SK-N-SH treated with all-trans-retinoic acid at 6 μM for 48 hours (cell line): ENCODE data around the gene NCAM1.
A peak's percentile ranks its signal among the peaks of the same experiment; 100 is the strongest.

Experiments used
- ATAC-seq: fragments of 200-7000 bp; cut with Tn5 transposase; 3 replicates; pipeline ENCODE4 v1.9.1; 2020; ENCODE audit warnings: mild to moderate bottlenecking, moderate library complexity
- ARNTL ChIP-seq: fragments of 450-650 bp; formaldehyde crosslinking; IDR thresholded peaks from 2 replicates; pipeline ENCODE4 v1.5.0; 2020; ENCODE audit warnings: low read depth, mild to moderate bottlenecking, moderate library complexity, borderline replicate concordance
- BACH2 ChIP-seq: fragments of 250-450 bp; sonication (Bioruptor Pico); IDR thresholded peaks from 2 replicates; pipeline ENCODE4 v1.9.0; 2021; ENCODE audit warnings: mild to moderate bottlenecking, borderline replicate concordance
- CSDC2 ChIP-seq: fragments of 250-450 bp; sonication (Bioruptor Pico); IDR thresholded peaks from 2 replicates; pipeline ENCODE4 v1.5.0; 2020; ENCODE audit warnings: mild to moderate bottlenecking, moderate library complexity
- ESRRG ChIP-seq: fragments of 250-450 bp; sonication (Bioruptor Pico); IDR thresholded peaks from 2 replicates; pipeline ENCODE4 v1.6.1; 2021; ENCODE audit warnings: mild to moderate bottlenecking
- GLIS3 ChIP-seq: fragments of 250-450 bp; sonication (Bioruptor Pico); IDR thresholded peaks from 2 replicates; pipeline ENCODE4 v1.5.0; 2020; ENCODE audit warnings: mild to moderate bottlenecking, moderate library complexity
- ISL1 ChIP-seq: fragments of 250-450 bp; sonication (Bioruptor Pico); IDR thresholded peaks from 2 replicates; pipeline ENCODE4 v2.1.2; 2022; ENCODE audit warnings: mild to moderate bottlenecking, moderate library complexity
- OSR1 ChIP-seq: fragments of 250-450 bp; sonication (Bioruptor Pico); IDR thresholded peaks from 2 replicates; pipeline ENCODE4 v1.8.0; 2022; ENCODE audit warnings: moderate library complexity, mild to moderate bottlenecking, inconsistent platforms
- PPARA ChIP-seq: fragments of 250-450 bp; sonication (Bioruptor Pico); IDR thresholded peaks from 2 replicates; pipeline ENCODE4 v1.5.0; 2020; ENCODE audit warnings: mild to moderate bottlenecking, borderline replicate concordance
- RARB ChIP-seq: fragments of 250-450 bp; sonication (Bioruptor Pico); IDR thresholded peaks from 2 replicates; pipeline ENCODE4 v1.8.0; 2021; ENCODE audit warnings: mild to moderate bottlenecking, moderate library complexity
- TCF4 ChIP-seq: fragments of 250-450 bp; sonication (Bioruptor Pico); IDR thresholded peaks from 2 replicates; pipeline ENCODE4 v1.8.0; 2021; ENCODE audit warnings: mild to moderate bottlenecking, moderate library complexity, borderline replicate concordance
- ZC3H10 ChIP-seq: fragments of 250-450 bp; sonication (Bioruptor Pico); IDR thresholded peaks from 2 replicates; pipeline ENCODE4 v1.5.1; 2021; ENCODE audit warnings: mild to moderate bottlenecking, moderate library complexity
- ZFP3 ChIP-seq: fragments of 250-450 bp; sonication (Bioruptor Pico); IDR thresholded peaks from 2 replicates; pipeline ENCODE4 v1.5.0; 2020; ENCODE audit warnings: mild to moderate bottlenecking, moderate library complexity
- ZFP30 ChIP-seq: fragments of 450-650 bp; formaldehyde crosslinking; IDR thresholded peaks from 2 replicates; pipeline ENCODE4 v1.5.0; 2022; ENCODE audit warnings: mild to moderate bottlenecking, moderate library complexity
- ZNF565 ChIP-seq: fragments of 450-650 bp; formaldehyde crosslinking; conservative IDR thresholded peaks from 2 replicates; pipeline ENCODE4 v1.5.0; 2020; ENCODE audit warnings: low read depth, mild to moderate bottlenecking, moderate library complexity
- ZNF70 ChIP-seq: fragments of 450-650 bp; formaldehyde crosslinking; IDR thresholded peaks from 2 replicates; pipeline ENCODE4 v1.5.0; 2020; ENCODE audit warnings: mild to moderate bottlenecking, moderate library complexity
- ZNF8 ChIP-seq: fragments of 450-650 bp; formaldehyde crosslinking; IDR thresholded peaks from 2 replicates; pipeline ENCODE4 v1.5.0; 2020; ENCODE audit warnings: mild to moderate bottlenecking, moderate library complexity
- TF ChIP-seq, protein P1 (sequence below): fragments of 250-450 bp; sonication (Bioruptor Pico); IDR thresholded peaks from 2 replicates; pipeline ENCODE4 v1.5.1; 2020; ENCODE audit warnings: low read depth, mild to moderate bottlenecking, moderate library complexity
- TF ChIP-seq, protein P2 (sequence below): fragments of 250-450 bp; sonication (Bioruptor Pico); IDR thresholded peaks from 2 replicates; pipeline ENCODE4 v1.8.0; 2021; ENCODE audit warnings: low read depth, mild to moderate bottlenecking, moderate library complexity, borderline replicate concordance
- TF ChIP-seq, protein P3 (sequence below): fragments of 250-450 bp; sonication (Bioruptor Pico); IDR thresholded peaks from 2 replicates; pipeline ENCODE4 v1.8.0; 2020; ENCODE audit warnings: mild to moderate bottlenecking, moderate library complexity, borderline replicate concordance
- TF ChIP-seq, protein P4 (sequence below): fragments of 250-450 bp; sonication (Bioruptor Pico); IDR thresholded peaks from 2 replicates; pipeline ENCODE4 v1.5.1; 2021; ENCODE audit warnings: mild to moderate bottlenecking, moderate library complexity
- TF ChIP-seq, protein P5 (sequence below): fragments of 250-450 bp; sonication (Bioruptor Pico); IDR thresholded peaks from 2 replicates; pipeline ENCODE4 v1.5.0; 2020; ENCODE audit warnings: mild to moderate bottlenecking, moderate library complexity

Gene NCAM1

DNA sequence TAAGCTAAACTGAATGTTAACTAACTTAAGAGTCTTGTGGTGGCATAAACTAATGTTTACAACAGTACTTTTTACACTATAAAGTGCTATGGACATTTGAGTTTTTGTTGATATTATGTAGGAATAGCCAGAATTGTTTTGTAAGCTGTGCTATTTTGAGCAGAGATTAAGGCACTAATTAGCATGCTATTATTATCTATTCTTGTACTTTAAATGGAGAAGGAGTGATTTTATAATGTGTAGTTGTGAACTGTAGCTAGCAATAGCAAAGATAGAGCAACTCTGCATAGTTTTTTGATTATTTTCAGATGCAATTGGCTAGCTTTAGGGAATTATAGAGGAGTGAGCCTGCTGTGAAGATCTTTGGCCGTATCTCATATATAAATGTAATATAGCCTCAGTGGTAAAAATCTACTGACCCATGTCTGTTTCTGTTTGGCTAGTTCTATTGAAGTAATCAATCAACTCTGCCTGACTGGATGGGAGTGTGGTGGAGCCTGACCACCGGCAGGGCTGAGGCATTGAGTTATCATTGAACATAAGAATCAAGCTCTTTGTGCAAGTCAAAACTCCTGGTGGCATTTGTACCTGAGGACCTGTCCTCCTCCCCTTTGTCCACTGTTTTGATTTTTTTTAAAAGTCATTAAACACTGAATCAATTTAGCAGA, 34.3 kb downstream of the NCAM1 start:
- no peak for TF ChIP-seq OSR1 (CRISPR knock-in tag)
- TF ChIP-seq BACH2 (CRISPR knock-in tag): no peak
- TF ChIP-seq ZFP30 (CRISPR knock-in tag): no peak
- TF ChIP-seq, protein P1, sequence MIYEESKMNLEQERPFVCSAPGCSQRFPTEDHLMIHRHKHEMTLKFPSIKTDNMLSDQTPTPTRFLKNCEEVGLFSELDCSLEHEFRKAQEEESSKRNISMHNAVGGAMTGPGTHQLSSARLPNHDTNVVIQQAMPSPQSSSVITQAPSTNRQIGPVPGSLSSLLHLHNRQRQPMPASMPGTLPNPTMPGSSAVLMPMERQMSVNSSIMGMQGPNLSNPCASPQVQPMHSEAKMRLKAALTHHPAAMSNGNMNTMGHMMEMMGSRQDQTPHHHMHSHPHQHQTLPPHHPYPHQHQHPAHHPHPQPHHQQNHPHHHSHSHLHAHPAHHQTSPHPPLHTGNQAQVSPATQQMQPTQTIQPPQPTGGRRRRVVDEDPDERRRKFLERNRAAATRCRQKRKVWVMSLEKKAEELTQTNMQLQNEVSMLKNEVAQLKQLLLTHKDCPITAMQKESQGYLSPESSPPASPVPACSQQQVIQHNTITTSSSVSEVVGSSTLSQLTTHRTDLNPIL (CRISPR knock-in tag): no peak
- TF ChIP-seq ZNF565 (CRISPR knock-in tag): no peak
- no peak for TF ChIP-seq ZC3H10 (CRISPR knock-in tag)
- ATAC-seq: no peak

DNA sequence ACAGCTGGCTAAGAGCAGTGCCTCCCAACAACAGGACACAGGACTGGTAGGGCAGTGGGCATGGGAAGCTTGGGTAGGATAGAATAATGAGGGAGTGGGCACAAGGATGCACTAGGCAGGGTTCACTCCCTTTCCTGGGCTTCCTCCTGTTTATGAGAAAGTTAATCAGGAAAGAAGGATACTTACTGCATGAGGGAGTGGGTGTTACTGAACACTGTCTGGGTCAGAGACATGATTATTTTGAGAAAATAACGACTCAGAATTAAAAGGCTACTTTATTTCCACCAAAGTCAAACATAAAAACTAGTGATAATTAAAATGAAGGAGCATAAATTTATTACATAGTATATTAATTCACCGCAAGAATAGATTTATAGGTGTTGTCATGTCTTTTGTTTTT, 35.8 kb downstream of the NCAM1 start:
- ATAC-seq: no peak
- no peak for TF ChIP-seq ZNF565 (CRISPR knock-in tag)
- TF ChIP-seq, protein P2, sequence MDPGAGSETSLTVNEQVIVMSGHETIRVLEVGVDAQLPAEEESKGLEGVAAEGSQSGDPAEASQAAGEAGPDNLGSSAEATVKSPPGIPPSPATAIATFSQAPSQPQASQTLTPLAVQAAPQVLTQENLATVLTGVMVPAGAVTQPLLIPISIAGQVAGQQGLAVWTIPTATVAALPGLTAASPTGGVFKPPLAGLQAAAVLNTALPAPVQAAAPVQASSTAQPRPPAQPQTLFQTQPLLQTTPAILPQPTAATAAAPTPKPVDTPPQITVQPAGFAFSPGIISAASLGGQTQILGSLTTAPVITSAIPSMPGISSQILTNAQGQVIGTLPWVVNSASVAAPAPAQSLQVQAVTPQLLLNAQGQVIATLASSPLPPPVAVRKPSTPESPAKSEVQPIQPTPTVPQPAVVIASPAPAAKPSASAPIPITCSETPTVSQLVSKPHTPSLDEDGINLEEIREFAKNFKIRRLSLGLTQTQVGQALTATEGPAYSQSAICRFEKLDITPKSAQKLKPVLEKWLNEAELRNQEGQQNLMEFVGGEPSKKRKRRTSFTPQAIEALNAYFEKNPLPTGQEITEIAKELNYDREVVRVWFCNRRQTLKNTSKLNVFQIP (CRISPR knock-in tag): no peak
- no peak for TF ChIP-seq ZC3H10 (CRISPR knock-in tag)
- no peak for TF ChIP-seq ZNF8
- TF ChIP-seq, protein P3, sequence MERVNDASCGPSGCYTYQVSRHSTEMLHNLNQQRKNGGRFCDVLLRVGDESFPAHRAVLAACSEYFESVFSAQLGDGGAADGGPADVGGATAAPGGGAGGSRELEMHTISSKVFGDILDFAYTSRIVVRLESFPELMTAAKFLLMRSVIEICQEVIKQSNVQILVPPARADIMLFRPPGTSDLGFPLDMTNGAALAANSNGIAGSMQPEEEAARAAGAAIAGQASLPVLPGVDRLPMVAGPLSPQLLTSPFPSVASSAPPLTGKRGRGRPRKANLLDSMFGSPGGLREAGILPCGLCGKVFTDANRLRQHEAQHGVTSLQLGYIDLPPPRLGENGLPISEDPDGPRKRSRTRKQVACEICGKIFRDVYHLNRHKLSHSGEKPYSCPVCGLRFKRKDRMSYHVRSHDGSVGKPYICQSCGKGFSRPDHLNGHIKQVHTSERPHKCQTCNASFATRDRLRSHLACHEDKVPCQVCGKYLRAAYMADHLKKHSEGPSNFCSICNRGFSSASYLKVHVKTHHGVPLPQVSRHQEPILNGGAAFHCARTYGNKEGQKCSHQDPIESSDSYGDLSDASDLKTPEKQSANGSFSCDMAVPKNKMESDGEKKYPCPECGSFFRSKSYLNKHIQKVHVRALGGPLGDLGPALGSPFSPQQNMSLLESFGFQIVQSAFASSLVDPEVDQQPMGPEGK (CRISPR knock-in tag): no peak

DNA sequence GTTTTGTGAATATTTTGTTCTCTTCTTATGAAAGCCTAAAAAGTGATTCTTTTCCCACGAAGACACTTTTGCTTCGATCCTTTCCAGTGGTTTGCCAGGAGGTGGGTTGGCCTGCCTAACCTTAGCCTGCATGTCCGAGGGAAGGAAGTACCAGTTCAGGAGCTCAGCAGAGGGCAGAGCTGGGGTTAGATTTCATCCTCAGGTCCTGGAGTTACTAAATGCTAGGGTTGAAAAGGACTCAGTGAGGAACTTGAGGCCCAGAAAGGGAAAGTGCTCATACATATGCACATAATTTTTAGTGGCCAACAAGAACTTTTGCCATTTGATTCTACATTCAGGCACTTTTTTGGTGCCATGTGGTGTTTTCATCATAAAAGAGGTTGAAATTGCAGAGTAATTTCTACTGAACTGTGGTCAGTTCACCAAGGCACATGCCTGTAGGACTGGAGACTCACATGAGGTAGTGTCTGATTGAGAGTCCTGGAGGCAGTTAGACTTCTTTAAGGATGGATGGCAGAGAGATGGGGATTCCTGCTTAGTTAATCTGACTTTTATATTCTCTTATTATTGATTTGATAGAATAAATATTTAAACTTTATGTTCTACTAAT, 36.7 kb downstream of the NCAM1 start:
- ATAC-seq: no peak
- TF ChIP-seq OSR1 (CRISPR knock-in tag): no peak
- TF ChIP-seq, protein P1 (CRISPR knock-in tag): no peak
- TF ChIP-seq TCF4 (CRISPR knock-in tag): no peak
- TF ChIP-seq ESRRG (CRISPR knock-in tag): no peak
- TF ChIP-seq ZFP30 (CRISPR knock-in tag): no peak
- no peak for TF ChIP-seq ZNF8
- TF ChIP-seq CSDC2 (CRISPR knock-in tag): no peak
- TF ChIP-seq, protein P4, sequence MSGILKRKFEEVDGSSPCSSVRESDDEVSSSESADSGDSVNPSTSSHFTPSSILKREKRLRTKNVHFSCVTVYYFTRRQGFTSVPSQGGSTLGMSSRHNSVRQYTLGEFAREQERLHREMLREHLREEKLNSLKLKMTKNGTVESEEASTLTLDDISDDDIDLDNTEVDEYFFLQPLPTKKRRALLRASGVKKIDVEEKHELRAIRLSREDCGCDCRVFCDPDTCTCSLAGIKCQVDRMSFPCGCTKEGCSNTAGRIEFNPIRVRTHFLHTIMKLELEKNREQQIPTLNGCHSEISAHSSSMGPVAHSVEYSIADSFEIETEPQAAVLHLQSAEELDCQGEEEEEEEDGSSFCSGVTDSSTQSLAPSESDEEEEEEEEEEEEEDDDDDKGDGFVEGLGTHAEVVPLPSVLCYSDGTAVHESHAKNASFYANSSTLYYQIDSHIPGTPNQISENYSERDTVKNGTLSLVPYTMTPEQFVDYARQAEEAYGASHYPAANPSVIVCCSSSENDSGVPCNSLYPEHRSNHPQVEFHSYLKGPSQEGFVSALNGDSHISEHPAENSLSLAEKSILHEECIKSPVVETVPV (CRISPR knock-in tag): no peak
- no peak for TF ChIP-seq ZNF565 (CRISPR knock-in tag)
- TF ChIP-seq ARNTL (CRISPR knock-in tag): no peak
- no peak for TF ChIP-seq RARB (CRISPR knock-in tag)

DNA sequence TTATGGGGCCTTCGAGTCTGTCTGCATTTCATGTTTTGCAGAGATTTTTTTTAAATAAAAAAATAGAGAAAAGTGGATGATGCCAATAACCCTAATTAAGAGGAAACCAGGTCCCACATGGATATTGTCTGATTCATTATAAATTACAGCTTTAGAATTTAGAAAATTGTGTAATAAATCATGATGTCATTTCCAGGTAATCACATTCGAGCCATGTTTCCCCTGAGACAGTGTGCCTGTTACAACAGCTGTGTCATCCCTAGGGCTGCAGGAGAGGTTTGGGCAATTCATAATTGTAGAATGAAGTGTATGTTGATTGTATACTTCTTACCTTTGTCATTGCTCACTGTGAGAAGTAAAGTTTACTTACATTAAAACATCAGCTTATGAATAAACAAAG, 38.3 kb downstream of the NCAM1 start:
- no peak for ATAC-seq
- no peak for TF ChIP-seq PPARA (CRISPR knock-in tag)
- no peak for TF ChIP-seq ESRRG (CRISPR knock-in tag)
- TF ChIP-seq GLIS3: no peak
- TF ChIP-seq ISL1: peak; percentile 43; the same call in 1 of the 2 replicates
- no peak for TF ChIP-seq OSR1 (CRISPR knock-in tag)
- TF ChIP-seq ZFP3 (CRISPR knock-in tag): no peak
- TF ChIP-seq ARNTL (CRISPR knock-in tag): no peak
- TF ChIP-seq, protein P5, sequence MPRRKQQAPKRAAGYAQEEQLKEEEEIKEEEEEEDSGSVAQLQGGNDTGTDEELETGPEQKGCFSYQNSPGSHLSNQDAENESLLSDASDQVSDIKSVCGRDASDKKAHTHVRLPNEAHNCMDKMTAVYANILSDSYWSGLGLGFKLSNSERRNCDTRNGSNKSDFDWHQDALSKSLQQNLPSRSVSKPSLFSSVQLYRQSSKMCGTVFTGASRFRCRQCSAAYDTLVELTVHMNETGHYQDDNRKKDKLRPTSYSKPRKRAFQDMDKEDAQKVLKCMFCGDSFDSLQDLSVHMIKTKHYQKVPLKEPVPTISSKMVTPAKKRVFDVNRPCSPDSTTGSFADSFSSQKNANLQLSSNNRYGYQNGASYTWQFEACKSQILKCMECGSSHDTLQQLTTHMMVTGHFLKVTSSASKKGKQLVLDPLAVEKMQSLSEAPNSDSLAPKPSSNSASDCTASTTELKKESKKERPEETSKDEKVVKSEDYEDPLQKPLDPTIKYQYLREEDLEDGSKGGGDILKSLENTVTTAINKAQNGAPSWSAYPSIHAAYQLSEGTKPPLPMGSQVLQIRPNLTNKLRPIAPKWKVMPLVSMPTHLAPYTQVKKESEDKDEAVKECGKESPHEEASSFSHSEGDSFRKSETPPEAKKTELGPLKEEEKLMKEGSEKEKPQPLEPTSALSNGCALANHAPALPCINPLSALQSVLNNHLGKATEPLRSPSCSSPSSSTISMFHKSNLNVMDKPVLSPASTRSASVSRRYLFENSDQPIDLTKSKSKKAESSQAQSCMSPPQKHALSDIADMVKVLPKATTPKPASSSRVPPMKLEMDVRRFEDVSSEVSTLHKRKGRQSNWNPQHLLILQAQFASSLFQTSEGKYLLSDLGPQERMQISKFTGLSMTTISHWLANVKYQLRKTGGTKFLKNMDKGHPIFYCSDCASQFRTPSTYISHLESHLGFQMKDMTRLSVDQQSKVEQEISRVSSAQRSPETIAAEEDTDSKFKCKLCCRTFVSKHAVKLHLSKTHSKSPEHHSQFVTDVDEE (CRISPR knock-in tag): peak; percentile 64; the same call in 1 of the 2 replicates
- TF ChIP-seq ZNF70 (CRISPR knock-in tag): 0 out of 2 replicates have a peak, but pooled peaks have one; percentile 8
- TF ChIP-seq, protein P1 (CRISPR knock-in tag): 0 out of 2 replicates have a peak, but pooled peaks have one; percentile 31
- no peak for TF ChIP-seq ZNF8
- peak; percentile 61 for TF ChIP-seq TCF4 (CRISPR knock-in tag)
- no peak for TF ChIP-seq ZC3H10 (CRISPR knock-in tag)
